ENCODE measurements around the gene TSPYL2.
A peak's percentile ranks its signal among the peaks of the same experiment; 100 is the strongest.

TSPYL2 gene

DNA sequence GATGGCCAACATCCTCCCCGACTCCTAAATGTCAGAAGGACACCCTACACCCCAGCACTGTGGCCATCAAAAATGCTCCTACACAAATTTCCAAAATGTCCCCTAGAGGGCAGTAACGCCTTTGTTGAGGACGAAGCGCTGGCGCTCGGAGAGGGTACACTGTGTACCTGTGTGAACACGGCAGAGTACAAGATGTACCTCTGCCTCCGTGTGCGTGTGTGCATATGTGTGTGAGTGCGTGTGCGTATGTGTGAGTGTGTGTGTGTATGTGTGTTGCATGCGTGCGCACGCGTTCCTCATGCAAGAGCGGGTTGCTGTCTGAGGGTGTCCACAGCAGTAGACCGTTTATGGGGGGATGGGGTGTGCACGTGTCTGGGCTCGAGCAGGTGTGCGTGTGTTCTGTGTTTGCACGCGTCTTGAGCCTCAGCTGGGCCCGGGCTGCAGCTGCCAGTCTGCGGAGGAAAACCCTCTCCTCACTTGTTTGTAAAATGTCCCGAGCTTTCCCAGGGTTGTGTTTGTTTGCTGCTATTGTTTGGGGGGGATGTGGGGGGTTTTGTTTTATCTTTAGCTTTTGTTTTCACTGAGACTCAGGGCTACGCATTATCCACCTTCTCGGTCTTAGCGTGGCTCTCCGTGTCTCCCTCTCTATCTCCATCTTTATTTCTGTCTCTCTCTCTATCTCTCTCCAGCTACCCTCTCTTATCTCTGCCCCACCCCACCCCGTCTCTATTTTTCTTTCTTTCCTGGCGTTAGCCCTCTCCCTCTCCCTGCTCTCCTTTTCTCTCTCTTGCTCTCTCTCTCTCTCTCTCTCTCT, 10.4 kb upstream of the TSPYL2 start:
- Histone ChIP-seq H3K4me3 (ENCODE audit: low read length) (peak overlapping the region; percentile 49), H3K9ac (ENCODE audit: low read length) (no peak overlapping the region), H3K36me3 (ENCODE audit: control insufficient read depth, insufficient read depth, low read length) (no peaks in the 10 kb centered on the region), H3K27ac (ENCODE audit: low read depth, low read length) (peak overlapping the region; percentile 76), H3K4me1 (ENCODE audit: control insufficient read depth, insufficient read depth, low read length) (peaks cover 2% of the 10 kb centered on the region), H3K27me3 (ENCODE audit: control insufficient read depth, insufficient read depth, low read length) (no peaks in the 10 kb centered on the region)

DNA sequence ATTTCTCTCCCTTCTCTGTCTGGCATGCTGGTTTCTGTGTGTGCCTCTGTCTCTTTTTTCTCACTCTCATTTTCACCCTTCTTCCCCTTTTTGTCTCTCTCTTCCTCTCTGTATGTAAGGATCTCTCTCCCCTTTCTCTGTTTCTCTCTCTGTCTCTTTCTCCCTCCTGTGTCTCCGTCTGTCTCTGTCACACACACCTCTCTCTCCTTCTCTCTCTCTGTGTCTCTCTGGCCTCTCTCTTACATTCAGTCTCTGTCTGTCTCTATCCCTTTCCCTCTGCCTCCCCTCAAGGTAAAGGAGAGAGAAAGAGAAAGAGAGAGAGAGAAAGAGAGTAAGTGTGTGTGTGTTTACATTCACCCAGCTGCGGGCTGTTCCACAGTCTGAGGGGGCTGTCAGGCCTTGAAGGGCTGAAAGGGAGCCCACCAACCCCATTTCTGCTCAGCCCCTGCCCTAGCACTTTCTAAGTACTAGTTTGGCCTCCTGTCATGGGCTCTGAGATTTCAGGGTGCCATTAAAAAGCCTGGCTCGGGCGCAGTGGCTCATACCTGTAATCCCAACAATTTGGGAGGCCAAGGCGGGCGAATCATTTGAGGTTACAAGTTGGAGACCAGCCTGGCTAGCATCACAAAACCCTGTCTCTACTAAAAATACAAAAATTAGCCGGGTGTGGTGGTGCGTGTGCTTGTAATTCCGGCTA, 9.6 kb upstream of the TSPYL2 start:
- Histone ChIP-seq H3K27me3 (ENCODE audit: control insufficient read depth, insufficient read depth, low read length) (no peaks in the 10 kb centered on the region), H3K36me3 (ENCODE audit: control insufficient read depth, insufficient read depth, low read length) (no peaks in the 10 kb centered on the region), H3K27ac (ENCODE audit: low read depth, low read length) (peak overlapping the region; percentile 76), H3K9ac (ENCODE audit: low read length) (no peak overlapping the region), H3K4me3 (ENCODE audit: low read length) (peak overlapping the region; percentile 49), H3K4me1 (ENCODE audit: control insufficient read depth, insufficient read depth, low read length) (peaks cover 2% of the 10 kb centered on the region)

DNA sequence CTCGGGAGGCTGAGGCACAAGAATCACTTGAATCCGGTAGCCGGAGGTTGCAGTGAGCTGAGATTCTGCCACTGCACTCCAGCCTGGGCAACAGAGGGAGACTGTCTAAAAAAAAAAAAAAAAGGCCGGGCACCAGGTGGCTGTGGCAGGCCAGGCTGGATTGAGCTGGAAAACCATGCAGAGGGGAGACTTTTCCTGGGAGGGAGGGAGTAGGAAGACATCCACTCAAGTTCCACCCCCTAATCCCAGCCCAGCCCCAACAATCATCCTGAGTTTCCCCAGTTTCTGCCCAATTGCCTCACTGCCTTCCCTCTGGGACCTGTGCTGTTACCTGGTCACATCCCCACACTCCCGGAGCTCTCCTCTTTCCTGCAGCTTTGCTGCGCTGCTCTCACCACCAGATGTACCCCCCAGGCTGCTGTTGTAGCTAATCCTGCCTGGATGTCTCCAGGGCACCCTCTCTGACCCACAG, 9.0 kb upstream of the TSPYL2 start:
- no peaks in the 10 kb centered on the region for H3K36me3 ChIP-seq (ENCODE audit: control insufficient read depth, insufficient read depth, low read length)
- H3K9ac ChIP-seq (ENCODE audit: low read length), result no peak overlapping the region
- H3K4me1 ChIP-seq (ENCODE audit: control insufficient read depth, insufficient read depth, low read length), result peaks cover 2% of the 10 kb centered on the region
- peak overlapping the region; percentile 76 for H3K27ac ChIP-seq (ENCODE audit: low read depth, low read length)
- no peak overlapping the region for H3K4me3 ChIP-seq (ENCODE audit: low read length)
- no peaks in the 10 kb centered on the region for H3K27me3 ChIP-seq (ENCODE audit: control insufficient read depth, insufficient read depth, low read length)

DNA sequence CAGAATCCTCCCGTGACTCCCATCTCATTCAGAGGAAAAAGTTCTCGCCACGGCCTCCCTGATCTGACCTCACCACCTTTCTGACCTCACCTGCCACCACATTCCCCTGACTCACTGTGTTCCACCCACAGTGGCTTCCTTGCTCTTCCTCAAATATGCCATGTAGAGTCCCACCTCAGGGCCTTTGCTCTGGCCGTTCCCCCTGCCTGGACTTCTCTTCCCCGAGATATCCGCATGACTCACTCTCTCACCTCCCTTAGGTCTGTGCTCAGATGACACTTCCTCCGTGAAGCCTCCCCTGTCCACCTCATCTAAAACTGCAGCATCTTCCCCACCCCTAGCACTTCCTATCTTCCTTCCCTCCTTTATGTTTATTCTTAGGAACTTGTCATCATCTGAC, 7.2 kb upstream of the TSPYL2 start:
- H3K27ac ChIP-seq (ENCODE audit: low read depth, low read length), result no peak overlapping the region

DNA sequence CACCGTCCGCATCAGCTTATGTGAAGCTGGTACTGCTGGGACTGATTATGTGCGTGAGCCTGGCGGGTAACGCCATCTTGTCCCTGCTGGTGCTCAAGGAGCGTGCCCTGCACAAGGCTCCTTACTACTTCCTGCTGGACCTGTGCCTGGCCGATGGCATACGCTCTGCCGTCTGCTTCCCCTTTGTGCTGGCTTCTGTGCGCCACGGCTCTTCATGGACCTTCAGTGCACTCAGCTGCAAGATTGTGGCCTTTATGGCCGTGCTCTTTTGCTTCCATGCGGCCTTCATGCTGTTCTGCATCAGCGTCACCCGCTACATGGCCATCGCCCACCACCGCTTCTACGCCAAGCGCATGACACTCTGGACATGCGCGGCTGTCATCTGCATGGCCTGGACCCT, 5.5 kb upstream of the TSPYL2 start:
- Histone ChIP-seq H3K27ac (ENCODE audit: low read depth, low read length) (no peak overlapping the region), H3K9ac (ENCODE audit: low read length) (no peak overlapping the region), H3K4me3 (ENCODE audit: low read length) (no peak overlapping the region), H3K27me3 (ENCODE audit: control insufficient read depth, insufficient read depth, low read length) (no peaks in the 10 kb centered on the region), H3K4me1 (ENCODE audit: control insufficient read depth, insufficient read depth, low read length) (peaks cover 2% of the 10 kb centered on the region), H3K36me3 (ENCODE audit: control insufficient read depth, insufficient read depth, low read length) (no peaks in the 10 kb centered on the region)

More for the DNA sequence above, 7.2 kb upstream of the TSPYL2 start:
- Histone ChIP-seq H3K36me3 (ENCODE audit: control insufficient read depth, insufficient read depth, low read length) (no peaks in the 10 kb centered on the region), H3K4me1 (ENCODE audit: control insufficient read depth, insufficient read depth, low read length) (peaks cover 2% of the 10 kb centered on the region), H3K27me3 (ENCODE audit: control insufficient read depth, insufficient read depth, low read length) (no peaks in the 10 kb centered on the region), H3K4me3 (ENCODE audit: low read length) (no peak overlapping the region), H3K9ac (ENCODE audit: low read length) (no peak overlapping the region)

DNA sequence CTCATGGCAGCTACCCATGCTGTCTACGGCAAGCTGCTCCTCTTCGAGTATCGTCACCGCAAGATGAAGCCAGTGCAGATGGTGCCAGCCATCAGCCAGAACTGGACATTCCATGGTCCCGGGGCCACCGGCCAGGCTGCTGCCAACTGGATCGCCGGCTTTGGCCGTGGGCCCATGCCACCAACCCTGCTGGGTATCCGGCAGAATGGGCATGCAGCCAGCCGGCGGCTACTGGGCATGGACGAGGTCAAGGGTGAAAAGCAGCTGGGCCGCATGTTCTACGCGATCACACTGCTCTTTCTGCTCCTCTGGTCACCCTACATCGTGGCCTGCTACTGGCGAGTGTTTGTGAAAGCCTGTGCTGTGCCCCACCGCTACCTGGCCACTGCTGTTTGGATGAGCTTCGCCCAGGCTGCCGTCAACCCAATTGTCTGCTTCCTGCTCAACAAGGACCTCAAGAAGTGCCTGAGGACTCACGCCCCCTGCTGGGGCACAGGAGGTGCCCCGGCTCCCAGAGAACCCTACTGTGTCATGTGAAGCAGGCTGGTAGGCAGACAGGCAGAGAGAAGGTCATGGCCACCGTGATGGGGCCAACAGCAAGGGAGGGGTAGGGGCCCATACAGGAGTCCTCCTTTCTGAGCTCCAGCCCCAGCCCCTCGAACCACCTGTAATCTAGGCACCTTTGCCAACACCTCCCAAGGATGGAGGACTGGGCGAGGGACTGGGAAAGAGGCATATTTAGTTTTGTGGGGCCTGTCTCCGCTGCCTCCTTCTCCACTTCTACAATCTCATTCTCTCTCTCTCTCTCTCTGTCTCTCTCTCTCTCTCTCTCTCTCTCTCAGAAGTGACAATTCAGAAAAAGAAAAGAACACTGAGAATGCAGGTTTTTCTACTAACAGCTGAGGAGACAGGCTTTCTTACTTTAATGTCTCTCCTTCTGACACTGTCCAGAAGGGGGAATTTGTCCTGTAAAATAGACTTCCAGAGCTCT, 4.7 kb upstream of the TSPYL2 start:
- Histone ChIP-seq H3K4me3 (ENCODE audit: low read length) (no peak overlapping the region), H3K36me3 (ENCODE audit: control insufficient read depth, insufficient read depth, low read length) (no peaks in the 10 kb centered on the region), H3K27me3 (ENCODE audit: control insufficient read depth, insufficient read depth, low read length) (no peaks in the 10 kb centered on the region), H3K9ac (ENCODE audit: low read length) (no peak overlapping the region), H3K4me1 (ENCODE audit: control insufficient read depth, insufficient read depth, low read length) (no peaks in the 10 kb centered on the region), H3K27ac (ENCODE audit: low read depth, low read length) (no peak overlapping the region)

DNA sequence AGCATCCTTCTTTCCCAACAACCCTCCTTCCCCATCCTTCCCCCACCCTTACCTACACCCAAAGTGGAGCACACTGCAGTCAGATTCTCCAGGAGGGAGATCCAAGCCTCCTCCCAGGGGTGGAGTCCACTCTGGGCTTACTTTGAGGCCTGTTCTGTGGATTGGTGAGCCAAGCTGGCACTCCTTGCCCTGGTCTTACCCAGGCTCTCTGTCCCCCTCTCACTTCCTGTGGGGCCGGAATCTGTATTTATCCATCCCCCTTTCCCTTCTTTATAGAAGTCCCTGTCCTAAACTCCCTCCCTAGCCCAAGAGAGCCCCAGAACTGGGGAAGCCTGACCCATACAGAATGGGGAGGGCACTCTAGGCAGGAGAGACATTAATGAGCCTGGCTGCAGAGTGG, 3.2 kb upstream of the TSPYL2 start:
- H3K36me3 ChIP-seq (ENCODE audit: control insufficient read depth, insufficient read depth, low read length), result no peaks in the 10 kb centered on the region
- H3K9ac ChIP-seq (ENCODE audit: low read length), result no peak overlapping the region
- no peak overlapping the region for H3K27ac ChIP-seq (ENCODE audit: low read depth, low read length)
- H3K4me3 ChIP-seq (ENCODE audit: low read length), result no peak overlapping the region
- H3K4me1 ChIP-seq (ENCODE audit: control insufficient read depth, insufficient read depth, low read length), result peaks cover 2% of the 10 kb centered on the region
- no peaks in the 10 kb centered on the region for H3K27me3 ChIP-seq (ENCODE audit: control insufficient read depth, insufficient read depth, low read length)

DNA sequence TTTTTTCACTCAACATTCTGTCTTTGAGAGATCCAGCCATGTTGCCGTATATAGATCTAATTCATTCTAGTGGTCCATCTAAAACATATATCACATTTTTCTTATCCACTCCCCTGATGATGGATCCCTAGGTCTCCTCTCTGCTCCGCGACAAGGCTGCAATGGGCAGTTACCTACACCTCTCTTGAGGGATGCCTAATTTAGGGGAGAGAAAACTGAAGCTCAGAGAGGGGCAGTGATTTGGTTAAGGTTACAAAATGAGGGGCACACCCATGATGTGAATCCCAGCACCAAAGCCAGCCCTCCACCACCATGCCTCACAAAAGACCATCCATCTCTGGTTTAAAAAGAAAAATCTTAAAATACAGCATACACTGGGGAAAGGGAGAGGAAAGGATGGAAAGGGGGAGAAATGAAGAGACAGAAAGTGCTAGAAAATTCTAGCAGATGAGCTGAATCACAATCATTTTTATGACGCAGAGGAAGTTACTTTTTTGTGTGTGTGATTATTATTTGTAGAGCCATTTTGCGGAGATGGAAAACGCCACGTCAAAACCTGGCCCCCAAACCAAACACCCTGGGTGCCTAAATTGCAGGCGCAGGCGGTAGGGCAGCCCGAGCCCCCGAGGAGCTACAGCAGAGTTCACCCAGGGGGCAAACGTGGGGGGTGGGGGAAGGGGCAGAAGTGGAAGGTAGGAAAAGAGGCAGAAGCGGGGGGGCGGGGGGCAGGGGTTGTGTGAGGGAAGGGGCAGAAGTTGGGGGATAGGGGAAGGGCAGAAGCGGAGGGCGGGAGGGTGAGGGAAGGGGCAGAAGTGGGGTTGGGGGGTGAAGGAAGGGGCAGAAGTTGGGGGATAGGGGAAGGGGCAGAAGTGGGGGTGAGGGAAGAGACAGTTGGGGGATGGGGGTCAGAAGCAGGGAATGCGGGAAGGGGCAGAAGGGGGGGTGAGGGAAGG, 1.3 kb upstream of the TSPYL2 start:
- Histone ChIP-seq H3K36me3 (ENCODE audit: control insufficient read depth, insufficient read depth, low read length) (no peaks in the 10 kb centered on the region), H3K27me3 (ENCODE audit: control insufficient read depth, insufficient read depth, low read length) (no peaks in the 10 kb centered on the region), H3K4me1 (ENCODE audit: control insufficient read depth, insufficient read depth, low read length) (peaks cover 2% of the 10 kb centered on the region), H3K4me3 (ENCODE audit: low read length) (no peak overlapping the region), H3K9ac (ENCODE audit: low read length) (no peak overlapping the region), H3K27ac (ENCODE audit: low read depth, low read length) (peak overlapping the region; percentile 83)

DNA sequence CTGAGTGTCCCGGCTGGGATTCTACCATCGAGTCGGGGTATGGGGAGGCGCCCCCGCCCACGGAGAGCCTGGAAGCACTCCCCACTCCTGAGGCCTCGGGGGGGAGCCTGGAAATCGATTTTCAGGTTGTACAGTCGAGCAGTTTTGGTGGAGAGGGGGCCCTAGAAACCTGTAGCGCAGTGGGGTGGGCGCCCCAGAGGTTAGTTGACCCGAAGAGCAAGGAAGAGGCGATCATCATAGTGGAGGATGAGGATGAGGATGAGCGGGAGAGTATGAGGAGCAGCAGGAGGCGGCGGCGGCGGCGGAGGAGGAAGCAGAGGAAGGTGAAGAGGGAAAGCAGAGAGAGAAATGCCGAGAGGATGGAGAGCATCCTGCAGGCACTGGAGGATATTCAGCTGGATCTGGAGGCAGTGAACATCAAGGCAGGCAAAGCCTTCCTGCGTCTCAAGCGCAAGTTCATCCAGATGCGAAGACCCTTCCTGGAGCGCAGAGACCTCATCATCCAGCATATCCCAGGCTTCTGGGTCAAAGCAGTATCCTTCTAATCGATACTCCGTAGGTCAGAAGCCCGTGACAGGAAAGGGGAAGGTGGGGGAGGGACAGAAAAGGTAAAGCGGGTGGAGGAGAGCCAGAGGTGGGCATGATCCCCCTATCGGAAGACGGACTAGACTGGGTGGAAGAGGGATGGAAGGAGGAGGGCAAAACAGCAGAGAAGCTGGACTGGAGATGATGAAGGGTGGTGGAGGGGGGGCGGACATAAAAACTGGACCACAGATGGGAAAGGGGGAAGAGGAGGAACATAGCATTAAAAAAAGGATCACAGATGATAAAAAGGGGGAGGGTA, 828 bp downstream of the TSPYL2 start:
- H3K9ac ChIP-seq (ENCODE audit: low read length), result peak overlapping the region; percentile 49
- peaks cover 4% of the 10 kb centered on the region for H3K27me3 ChIP-seq (ENCODE audit: control insufficient read depth, insufficient read depth, low read length)
- H3K27ac ChIP-seq (ENCODE audit: low read depth, low read length), result peak overlapping the region; percentile 91
- H3K36me3 ChIP-seq (ENCODE audit: control insufficient read depth, insufficient read depth, low read length), result no peaks in the 10 kb centered on the region
- peak overlapping the region; percentile 69 for H3K4me3 ChIP-seq (ENCODE audit: low read length)
- peaks cover 4% of the 10 kb centered on the region for H3K4me1 ChIP-seq (ENCODE audit: control insufficient read depth, insufficient read depth, low read length)

DNA sequence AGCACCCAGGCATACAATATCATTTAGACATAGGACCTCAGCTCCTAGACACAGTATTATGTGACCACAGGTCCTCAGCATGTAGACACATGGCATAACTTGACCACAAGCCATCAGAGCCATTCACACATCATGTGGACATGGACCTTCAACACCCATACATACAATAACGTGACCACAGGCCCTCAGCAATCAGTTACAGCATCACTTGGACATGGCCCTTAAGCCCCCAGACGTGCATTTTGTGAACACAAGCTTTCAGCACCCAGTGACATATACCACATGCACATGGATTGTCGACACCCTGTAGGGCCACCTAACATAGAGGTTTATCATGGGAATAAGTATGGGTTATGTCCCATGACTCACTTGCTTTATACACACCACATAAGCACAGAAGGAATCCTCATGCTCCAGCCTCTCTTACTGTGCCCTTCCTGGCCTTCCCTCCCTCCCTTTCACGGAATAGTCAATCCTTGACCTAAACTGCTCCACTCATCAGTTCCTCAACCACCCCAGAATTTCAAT, 1.9 kb downstream of the TSPYL2 start:
- H3K27ac ChIP-seq (ENCODE audit: low read depth, low read length), result no peak overlapping the region
- H3K27me3 ChIP-seq (ENCODE audit: control insufficient read depth, insufficient read depth, low read length), result peaks cover 4% of the 10 kb centered on the region
- no peaks in the 10 kb centered on the region for H3K36me3 ChIP-seq (ENCODE audit: control insufficient read depth, insufficient read depth, low read length)
- peaks cover 4% of the 10 kb centered on the region for H3K4me1 ChIP-seq (ENCODE audit: control insufficient read depth, insufficient read depth, low read length)
- no peak overlapping the region for H3K4me3 ChIP-seq (ENCODE audit: low read length)
- no peak overlapping the region for H3K9ac ChIP-seq (ENCODE audit: low read length)

Data from rectal smooth muscle tissue (tissue), 1 donor.